ENCODE results near the gene CNTNAP2.

Gene CNTNAP2

DNA sequence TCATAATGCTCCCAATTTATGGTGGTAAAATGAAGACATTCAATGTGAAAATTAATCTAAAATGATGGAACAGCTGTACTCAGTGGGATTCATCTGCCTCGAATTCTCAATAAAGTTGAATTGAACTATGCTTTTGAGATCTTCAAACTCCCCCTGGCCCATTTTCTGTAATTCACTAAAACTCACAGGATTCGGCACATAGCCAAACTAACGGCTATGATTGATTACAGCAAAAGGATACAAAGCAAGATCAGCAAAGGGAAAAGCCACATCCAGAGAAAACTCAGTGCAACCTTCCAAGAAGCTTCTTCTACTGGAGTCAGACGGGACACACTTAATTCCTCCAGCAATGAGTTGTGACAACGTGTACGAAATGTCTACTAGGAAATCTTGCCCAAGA lies 307.5 kb downstream of the CNTNAP2 start:
- Histone ChIP-seq H3K79me2 (ENCODE audit: insufficient read depth, low read length) (no peaks in the 10 kb centered on the region), H3K36me3 (ENCODE audit: low read length) (no peaks in the 10 kb centered on the region), H3K4me3 (ENCODE audit: insufficient read depth, low read length, poor library complexity, severe bottlenecking) (no peak overlapping the region), H3K4me2 (ENCODE audit: low read depth, low read length, poor library complexity, severe bottlenecking) (no peak overlapping the region), H3K27ac (ENCODE audit: low read depth, low read length) (no peak overlapping the region), H3K9me3 (ENCODE audit: insufficient read depth, low read length) (no peaks in the 10 kb centered on the region), H3K9me2 (replicated peaks; ENCODE audit: insufficient read depth, low read length) (no peaks in the 10 kb centered on the region), H3F3A (ENCODE audit: insufficient read depth) (no peaks in the 10 kb centered on the region), H2AFZ (ENCODE audit: low read depth, low read length, severe bottlenecking) (no peak overlapping the region), H3K27me3 (ENCODE audit: low read length) (no peaks in the 10 kb centered on the region), H3K9ac (ENCODE audit: low read length) (no peak overlapping the region), H4K20me1 (ENCODE audit: low read depth, low read length) (no peaks in the 10 kb centered on the region)
- no peak for TF ChIP-seq EZH2phosphoT487 (conservative IDR thresholded peaks at IDR 0.05; ENCODE audit: low read length)
- TF ChIP-seq, protein P1, sequence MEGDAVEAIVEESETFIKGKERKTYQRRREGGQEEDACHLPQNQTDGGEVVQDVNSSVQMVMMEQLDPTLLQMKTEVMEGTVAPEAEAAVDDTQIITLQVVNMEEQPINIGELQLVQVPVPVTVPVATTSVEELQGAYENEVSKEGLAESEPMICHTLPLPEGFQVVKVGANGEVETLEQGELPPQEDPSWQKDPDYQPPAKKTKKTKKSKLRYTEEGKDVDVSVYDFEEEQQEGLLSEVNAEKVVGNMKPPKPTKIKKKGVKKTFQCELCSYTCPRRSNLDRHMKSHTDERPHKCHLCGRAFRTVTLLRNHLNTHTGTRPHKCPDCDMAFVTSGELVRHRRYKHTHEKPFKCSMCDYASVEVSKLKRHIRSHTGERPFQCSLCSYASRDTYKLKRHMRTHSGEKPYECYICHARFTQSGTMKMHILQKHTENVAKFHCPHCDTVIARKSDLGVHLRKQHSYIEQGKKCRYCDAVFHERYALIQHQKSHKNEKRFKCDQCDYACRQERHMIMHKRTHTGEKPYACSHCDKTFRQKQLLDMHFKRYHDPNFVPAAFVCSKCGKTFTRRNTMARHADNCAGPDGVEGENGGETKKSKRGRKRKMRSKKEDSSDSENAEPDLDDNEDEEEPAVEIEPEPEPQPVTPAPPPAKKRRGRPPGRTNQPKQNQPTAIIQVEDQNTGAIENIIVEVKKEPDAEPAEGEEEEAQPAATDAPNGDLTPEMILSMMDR (IDR thresholded peaks at IDR 0.05; ENCODE audit: insufficient read depth, low read length, poor library complexity, severe bottlenecking) = no peak

DNA sequence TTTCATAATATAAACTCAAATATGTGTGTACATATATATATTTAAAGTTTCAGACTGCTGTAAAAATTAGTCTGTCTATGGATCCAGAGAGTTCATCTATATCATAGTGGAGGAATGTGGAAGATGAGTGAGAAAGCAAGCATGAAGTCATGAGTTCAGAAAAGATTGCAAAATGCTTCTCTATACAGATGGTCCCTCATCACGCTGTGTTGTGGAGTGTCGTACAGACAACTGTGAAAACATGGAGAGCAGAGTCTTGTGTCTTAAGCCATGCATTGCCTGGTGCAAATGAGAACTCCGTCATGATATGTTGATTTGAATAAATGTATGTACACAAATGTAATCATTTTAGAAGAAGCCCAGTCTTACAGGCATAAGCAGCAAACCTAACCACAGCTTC lies 316.9 kb downstream of the CNTNAP2 start:
- TF ChIP-seq, protein P1 (IDR thresholded peaks at IDR 0.05; ENCODE audit: insufficient read depth, low read length, poor library complexity, severe bottlenecking) = no peak
- no peak overlapping the region for H3K27ac ChIP-seq (ENCODE audit: low read depth, low read length)
- no peak overlapping the region for H2AFZ ChIP-seq (ENCODE audit: low read depth, low read length, severe bottlenecking)
- H3K9me2 ChIP-seq (replicated peaks; ENCODE audit: insufficient read depth, low read length) = no peaks in the 10 kb centered on the region
- no peak overlapping the region for H3K4me3 ChIP-seq (ENCODE audit: insufficient read depth, low read length, poor library complexity, severe bottlenecking)
- no peaks in the 10 kb centered on the region for H3F3A ChIP-seq (ENCODE audit: insufficient read depth)
- H3K9ac ChIP-seq (ENCODE audit: low read length) = no peak overlapping the region
- no peaks in the 10 kb centered on the region for H3K79me2 ChIP-seq (ENCODE audit: insufficient read depth, low read length)
- no peaks in the 10 kb centered on the region for H3K9me3 ChIP-seq (ENCODE audit: insufficient read depth, low read length)
- no peak overlapping the region for H3K4me2 ChIP-seq (ENCODE audit: low read depth, low read length, poor library complexity, severe bottlenecking)
- H3K36me3 ChIP-seq (ENCODE audit: low read length) = no peaks in the 10 kb centered on the region
- no peaks in the 10 kb centered on the region for H4K20me1 ChIP-seq (ENCODE audit: low read depth, low read length)
- no peaks in the 10 kb centered on the region for H3K27me3 ChIP-seq (ENCODE audit: low read length)

DNA sequence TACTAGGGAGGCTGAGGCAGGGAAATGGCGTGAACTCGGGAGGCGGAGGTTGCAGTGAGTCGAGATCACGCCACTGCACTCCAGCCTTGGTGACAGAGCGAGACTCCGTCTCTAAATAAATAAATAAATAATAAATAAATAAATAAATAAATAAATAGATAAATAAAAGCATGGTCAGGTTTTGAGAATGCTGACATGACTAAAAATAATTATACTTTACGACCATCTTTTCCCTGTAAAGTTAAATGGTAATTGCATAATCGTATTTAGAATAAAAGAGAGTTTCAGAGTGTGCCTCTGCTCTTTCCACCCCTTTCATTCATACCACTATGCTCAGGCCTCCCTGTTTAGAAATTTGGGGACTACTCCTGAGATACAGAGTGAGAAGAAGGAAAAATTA lies 326.5 kb downstream of the CNTNAP2 start:
- Histone ChIP-seq H2AFZ (ENCODE audit: low read depth, low read length, severe bottlenecking) (no peak overlapping the region), H3K27me3 (ENCODE audit: low read length) (no peaks in the 10 kb centered on the region), H3K4me2 (ENCODE audit: low read depth, low read length, poor library complexity, severe bottlenecking) (no peak overlapping the region), H3K27ac (ENCODE audit: low read depth, low read length) (no peak overlapping the region), H3K9me2 (replicated peaks; ENCODE audit: insufficient read depth, low read length) (no peaks in the 10 kb centered on the region), H3K79me2 (ENCODE audit: insufficient read depth, low read length) (no peaks in the 10 kb centered on the region), H3K36me3 (ENCODE audit: low read length) (no peaks in the 10 kb centered on the region), H3K9ac (ENCODE audit: low read length) (no peak overlapping the region), H3K4me3 (ENCODE audit: insufficient read depth, low read length, poor library complexity, severe bottlenecking) (no peak overlapping the region), H3F3A (ENCODE audit: insufficient read depth) (no peaks in the 10 kb centered on the region), H4K20me1 (ENCODE audit: low read depth, low read length) (no peaks in the 10 kb centered on the region), H3K9me3 (ENCODE audit: insufficient read depth, low read length) (no peaks in the 10 kb centered on the region)
- TF ChIP-seq EZH2phosphoT487 (conservative IDR thresholded peaks at IDR 0.05; ENCODE audit: low read length) = no peak
- TF ChIP-seq, protein P1 (IDR thresholded peaks at IDR 0.05; ENCODE audit: insufficient read depth, low read length, poor library complexity, severe bottlenecking) = no peak

DNA sequence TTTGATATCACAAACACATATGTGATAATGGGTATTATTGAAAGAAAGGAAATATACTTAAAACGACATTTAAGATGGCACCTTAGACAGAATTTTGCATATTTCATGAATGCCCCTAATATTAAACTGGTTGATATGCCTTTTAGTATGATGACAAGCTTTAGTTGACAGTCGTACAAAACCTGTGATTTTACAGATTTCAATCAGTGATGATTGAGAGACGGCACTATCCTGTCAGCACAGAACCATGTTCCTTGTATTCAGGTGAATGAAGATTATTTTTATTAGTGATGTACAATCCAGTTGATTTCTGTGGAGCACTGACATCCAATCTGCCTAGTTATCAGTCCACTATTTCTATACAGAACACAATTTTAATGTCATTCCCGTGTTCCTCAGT lies 333.0 kb downstream of the CNTNAP2 start:
- H3K9me2 ChIP-seq (replicated peaks; ENCODE audit: insufficient read depth, low read length) = no peaks in the 10 kb centered on the region
- TF ChIP-seq, protein P1 (IDR thresholded peaks at IDR 0.05; ENCODE audit: insufficient read depth, low read length, poor library complexity, severe bottlenecking) = no peak
- no peak for TF ChIP-seq EZH2phosphoT487 (conservative IDR thresholded peaks at IDR 0.05; ENCODE audit: low read length)
- H3K9ac ChIP-seq (ENCODE audit: low read length) = no peak overlapping the region
- no peaks in the 10 kb centered on the region for H3K79me2 ChIP-seq (ENCODE audit: insufficient read depth, low read length)
- H3K4me3 ChIP-seq (ENCODE audit: insufficient read depth, low read length, poor library complexity, severe bottlenecking) = no peak overlapping the region
- no peaks in the 10 kb centered on the region for H4K20me1 ChIP-seq (ENCODE audit: low read depth, low read length)
- no peak overlapping the region for H2AFZ ChIP-seq (ENCODE audit: low read depth, low read length, severe bottlenecking)
- no peaks in the 10 kb centered on the region for H3K36me3 ChIP-seq (ENCODE audit: low read length)
- H3F3A ChIP-seq (ENCODE audit: insufficient read depth) = no peaks in the 10 kb centered on the region
- H3K9me3 ChIP-seq (ENCODE audit: insufficient read depth, low read length) = no peaks in the 10 kb centered on the region
- no peak overlapping the region for H3K4me2 ChIP-seq (ENCODE audit: low read depth, low read length, poor library complexity, severe bottlenecking)
- H3K27me3 ChIP-seq (ENCODE audit: low read length) = no peaks in the 10 kb centered on the region
- H3K27ac ChIP-seq (ENCODE audit: low read depth, low read length) = no peak overlapping the region
